ENCODE measurements around the gene SARDH. TPM values are rescaled to one million over a fixed set of nuclear protein-coding genes. Genes with fewer than 3 reads are reported as not detected.
A peak's percentile ranks its signal among the peaks of the same experiment; 100 is the strongest.

Gene SARDH
- total RNA-seq, 5 donors from 2014 or later (not counting 1 experiment from before 2014, with no cell fraction given), result 8.8 to 34.4 (median 23.8) TPM

DNA sequence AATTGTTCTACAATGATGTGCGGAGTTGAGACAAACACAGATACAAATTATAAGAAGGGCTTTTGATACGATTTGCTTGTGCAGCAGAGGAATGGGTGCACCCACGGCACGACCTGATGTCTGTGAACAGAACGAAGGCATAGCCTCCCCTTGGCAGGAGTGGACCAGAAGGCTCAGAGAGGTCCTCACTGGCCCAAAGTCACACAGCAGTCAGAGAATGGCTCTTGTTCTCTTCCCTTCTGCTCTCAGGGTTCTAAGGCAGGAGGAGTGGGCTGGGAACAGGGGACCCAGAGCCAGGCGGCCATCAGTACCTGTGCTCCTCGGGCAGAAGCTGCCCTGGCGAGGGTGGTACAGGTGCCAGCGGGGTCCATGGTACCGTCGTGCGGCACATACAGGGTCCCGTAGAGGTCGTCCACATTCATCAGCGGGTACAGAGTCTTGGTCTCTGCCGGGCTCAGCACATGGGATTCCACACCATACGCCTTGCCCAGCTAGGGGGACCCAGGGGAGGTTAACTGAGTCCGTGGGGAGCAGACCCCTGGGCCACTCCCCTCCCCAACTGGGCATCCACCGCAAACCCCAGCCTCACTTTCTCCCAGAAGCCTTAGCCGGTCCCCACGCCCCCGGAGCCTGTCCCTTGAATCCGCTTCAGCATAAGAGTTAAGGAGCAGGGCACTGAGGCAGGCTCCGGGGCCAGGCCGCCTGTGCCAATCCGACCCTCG lies 7.0 kb downstream of the SARDH start:
- no peaks in the 10 kb centered on the region for H3K36me3 ChIP-seq (ENCODE audit: control insufficient read depth in 2 of 2, extremely low read depth in 1 of 2, insufficient read depth in 1 of 2, low read length in 1 of 2)
- H3K27me3 Mint-ChIP-seq, result peaks cover 2 to 6% of the 10 kb centered on the region in 2 donors
- no peak overlapping the region for H3K27ac ChIP-seq (ENCODE audit: low read length)
- H3K27ac Mint-ChIP-seq, result no peak overlapping the region
- peak in 1 of 35 experiments; percentile 20 for DNase-seq
- H3K4me3 Mint-ChIP-seq, result no peak overlapping the region
- WGBS (ENCODE audit: insufficient coverage), result 93% methylated on average over 19 of the region's 27 CpGs
- peaks cover 7 to 10% (median 9%) of the 10 kb centered on the region in 3 donors for H3K4me1 Mint-ChIP-seq
- no peaks in the 10 kb centered on the region for H3K9me3 ChIP-seq
- H3K27me3 ChIP-seq (replicated peaks in 1 of 2; ENCODE audit: control insufficient read depth in 2 of 2, extremely low read depth in 1 of 2, insufficient read depth in 2 of 2, low read length in 1 of 2), result peaks cover 0 to 13% of the 10 kb centered on the region in 2 experiments
- H3K9me3 Mint-ChIP-seq, result no peaks in the 10 kb centered on the region
- H3K36me3 Mint-ChIP-seq, result no peaks in the 10 kb centered on the region
- CTCF ChIA-PET, result no interaction called here
- POLR2A ChIA-PET, result no interaction called here
- ATAC-seq (replicated peaks in 1 of 4), result no peak
- no peak overlapping the region for H3K4me3 ChIP-seq (ENCODE audit: control insufficient read depth in 1 of 2, extremely low read depth in 1 of 2, low read length in 1 of 2)
- peaks cover 5 to 12% of the 10 kb centered on the region in 2 experiments for H3K4me1 ChIP-seq (ENCODE audit: control insufficient read depth in 1 of 2, extremely low read depth in 1 of 2, insufficient read depth in 2 of 2, low read length in 2 of 2)

DNA sequence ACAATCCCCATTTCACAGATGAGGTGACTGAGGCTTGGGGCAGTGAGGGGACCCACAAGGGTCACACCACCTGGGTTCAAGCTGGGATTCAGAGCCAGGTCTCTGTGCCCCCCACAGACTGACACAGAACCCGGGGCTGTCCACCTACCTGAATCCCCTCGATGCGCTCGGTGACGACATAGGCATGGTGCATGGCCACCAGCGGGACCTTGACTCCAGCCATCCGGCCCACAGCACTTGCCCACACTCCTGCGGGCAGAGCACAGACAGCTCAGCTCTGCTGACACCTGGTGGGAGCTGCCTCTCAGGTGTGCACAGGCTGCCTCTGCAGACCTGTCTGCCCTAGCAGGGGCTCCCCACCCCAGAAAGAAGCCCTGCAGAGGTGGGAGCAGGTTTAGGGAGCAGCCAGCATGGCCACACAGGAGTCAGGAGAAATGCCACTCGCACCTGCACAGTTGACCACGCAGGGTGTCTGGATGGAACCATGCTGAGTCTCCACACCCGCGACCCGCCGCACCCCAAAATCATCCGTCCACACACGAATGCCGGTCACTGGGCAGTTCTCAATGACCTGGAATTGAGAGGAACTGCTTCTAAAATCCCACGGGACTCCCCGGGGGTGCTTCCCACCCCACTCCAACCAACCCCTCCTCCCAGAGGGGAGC lies 8.4 kb downstream of the SARDH start:
- no peaks in the 10 kb centered on the region for H3K36me3 Mint-ChIP-seq
- no peak overlapping the region for H3K4me3 ChIP-seq (ENCODE audit: control insufficient read depth in 1 of 2, extremely low read depth in 1 of 2, low read length in 1 of 2)
- peaks cover 7 to 9% (median 9%) of the 10 kb centered on the region in 3 donors for H3K4me1 Mint-ChIP-seq
- ATAC-seq (replicated peaks in 1 of 4) (no peak), DNase-seq (peak in 1 of 35 experiments; percentile 22)
- no peak overlapping the region for H3K27ac ChIP-seq (ENCODE audit: low read length)
- WGBS (ENCODE audit: insufficient coverage), result 90% methylated on average over 18 of the region's 19 CpGs
- H3K4me3 Mint-ChIP-seq, result no peak overlapping the region
- H3K9me3 Mint-ChIP-seq, result no peaks in the 10 kb centered on the region
- peaks cover 5 to 12% of the 10 kb centered on the region in 2 experiments for H3K4me1 ChIP-seq (ENCODE audit: control insufficient read depth in 1 of 2, extremely low read depth in 1 of 2, insufficient read depth in 2 of 2, low read length in 2 of 2)
- no peaks in the 10 kb centered on the region for H3K9me3 ChIP-seq
- H3K27ac Mint-ChIP-seq, result no peak overlapping the region
- ChIA-PET CTCF (no interaction called here), POLR2A (no interaction called here)
- no peaks in the 10 kb centered on the region for H3K36me3 ChIP-seq (ENCODE audit: control insufficient read depth in 2 of 2, extremely low read depth in 1 of 2, insufficient read depth in 1 of 2, low read length in 1 of 2)
- peaks cover 0 to 13% of the 10 kb centered on the region in 2 experiments for H3K27me3 ChIP-seq (replicated peaks in 1 of 2; ENCODE audit: control insufficient read depth in 2 of 2, extremely low read depth in 1 of 2, insufficient read depth in 2 of 2, low read length in 1 of 2)
- H3K27me3 Mint-ChIP-seq, result peaks cover 2 to 6% of the 10 kb centered on the region in 2 donors

DNA sequence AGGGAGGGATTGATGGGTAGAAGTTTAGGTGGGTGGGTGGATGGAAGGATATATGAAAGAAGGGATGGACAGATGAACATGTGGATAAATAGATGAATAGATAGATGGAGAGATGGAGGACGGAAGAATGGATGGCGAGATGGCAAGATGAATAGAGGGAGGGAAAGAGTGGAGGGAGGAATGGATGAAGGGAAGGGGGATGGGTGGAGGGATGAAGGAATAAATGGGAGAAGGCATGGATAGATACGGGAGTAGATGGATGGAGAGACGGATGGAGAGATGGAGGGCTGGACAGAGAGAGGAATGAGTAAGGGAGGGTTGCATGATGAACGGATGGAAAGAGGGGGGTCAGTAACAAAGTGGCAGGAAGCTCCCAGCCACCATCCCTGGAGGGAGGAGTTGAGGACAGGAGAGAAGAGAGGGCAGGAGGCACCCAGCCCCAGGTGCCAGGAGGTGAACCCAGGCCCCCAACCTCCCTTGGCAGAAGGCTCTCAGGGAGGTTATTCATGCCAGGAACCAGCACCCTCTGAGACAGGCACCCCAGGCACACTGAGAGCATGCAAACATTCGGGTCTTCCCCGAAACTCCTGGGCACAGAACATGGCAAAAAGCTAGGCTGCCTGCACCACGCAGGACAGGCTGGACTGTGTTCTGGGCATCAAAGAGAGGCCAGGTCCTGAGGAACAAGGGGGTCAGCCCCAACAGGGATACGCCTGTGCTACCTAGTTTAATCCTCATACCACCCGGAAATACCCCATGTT lies 9.1 kb downstream of the SARDH start:
- Histone ChIP-seq H3K9me3 (no peaks in the 10 kb centered on the region), H3K36me3 (ENCODE audit: control insufficient read depth in 2 of 2, extremely low read depth in 1 of 2, insufficient read depth in 1 of 2, low read length in 1 of 2) (no peaks in the 10 kb centered on the region), H3K27me3 (replicated peaks in 1 of 2; ENCODE audit: control insufficient read depth in 2 of 2, extremely low read depth in 1 of 2, insufficient read depth in 2 of 2, low read length in 1 of 2) (peaks cover 0 to 13% of the 10 kb centered on the region in 2 experiments), H3K27ac (ENCODE audit: low read length) (no peak overlapping the region), H3K4me3 (ENCODE audit: control insufficient read depth in 1 of 2, extremely low read depth in 1 of 2, low read length in 1 of 2) (no peak overlapping the region), H3K4me1 (ENCODE audit: control insufficient read depth in 1 of 2, extremely low read depth in 1 of 2, insufficient read depth in 2 of 2, low read length in 2 of 2) (peaks cover 5 to 12% of the 10 kb centered on the region in 2 experiments)
- no peaks in the 10 kb centered on the region for H3K9me3 Mint-ChIP-seq
- peaks cover 7 to 9% (median 9%) of the 10 kb centered on the region in 3 donors for H3K4me1 Mint-ChIP-seq
- ChIA-PET POLR2A (no interaction called here), CTCF (interaction anchor here in 1 of 2 donors (0.6 kb wide), 1 partner anchor 1870 kb away, joined by 3 read pairs; no protein-coding TSS in a partner anchor)
- ATAC-seq (replicated peaks in 1 of 4) (no peak), DNase-seq (peak in 1 of 35 experiments; percentile 10)
- H3K27me3 Mint-ChIP-seq, result peaks cover 2 to 6% of the 10 kb centered on the region in 2 donors
- no peak overlapping the region for H3K27ac Mint-ChIP-seq
- no peaks in the 10 kb centered on the region for H3K36me3 Mint-ChIP-seq
- 74% methylated on average over 8 of the region's 10 CpGs for WGBS (ENCODE audit: insufficient coverage)
- H3K4me3 Mint-ChIP-seq, result no peak overlapping the region

DNA sequence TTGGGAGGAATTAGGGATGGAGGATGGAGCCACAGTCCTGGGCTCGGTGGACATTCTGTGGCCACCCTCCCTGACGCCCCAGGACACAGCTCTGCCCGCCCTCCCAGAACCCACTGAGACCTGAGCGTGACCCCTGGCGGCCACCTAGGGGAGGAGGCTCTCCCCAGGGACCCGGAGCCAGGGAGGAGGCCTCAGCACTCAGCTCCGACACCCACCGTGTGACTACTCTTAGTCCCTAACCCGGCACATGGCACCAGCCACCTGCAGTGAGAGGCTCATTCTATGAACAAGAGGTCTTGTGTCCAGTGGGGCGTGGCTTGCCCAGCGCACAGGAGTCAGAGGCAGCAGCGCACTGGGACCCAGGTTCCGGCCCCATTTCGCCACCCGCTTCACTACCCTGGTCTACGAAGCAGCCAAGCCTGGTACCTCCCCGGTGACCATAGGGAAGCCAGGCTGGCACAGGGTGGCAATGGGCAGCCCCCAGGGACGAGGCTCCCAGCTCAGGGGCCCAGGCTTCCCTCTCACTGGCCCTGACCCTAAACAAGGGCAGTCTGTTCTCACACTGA lies 10.2 kb downstream of the SARDH start:
- peaks cover 7 to 9% (median 9%) of the 10 kb centered on the region in 3 donors for H3K4me1 Mint-ChIP-seq
- 87% methylated on average over 16 of the region's 18 CpGs for WGBS (ENCODE audit: insufficient coverage)
- DNase-seq, result peak in 2 of 35 experiments; percentile 1 to 9
- ChIA-PET POLR2A (no interaction called here), CTCF (no interaction called here)
- Histone ChIP-seq H3K4me1 (ENCODE audit: control insufficient read depth in 1 of 2, extremely low read depth in 1 of 2, insufficient read depth in 2 of 2, low read length in 2 of 2) (peaks cover 5 to 12% of the 10 kb centered on the region in 2 experiments), H3K27me3 (replicated peaks in 1 of 2; ENCODE audit: control insufficient read depth in 2 of 2, extremely low read depth in 1 of 2, insufficient read depth in 2 of 2, low read length in 1 of 2) (peaks cover 0 to 13% of the 10 kb centered on the region in 2 experiments), H3K4me3 (ENCODE audit: control insufficient read depth in 1 of 2, extremely low read depth in 1 of 2, low read length in 1 of 2) (no peak overlapping the region), H3K9me3 (no peaks in the 10 kb centered on the region), H3K36me3 (ENCODE audit: control insufficient read depth in 2 of 2, extremely low read depth in 1 of 2, insufficient read depth in 1 of 2, low read length in 1 of 2) (no peaks in the 10 kb centered on the region), H3K27ac (ENCODE audit: low read length) (no peak overlapping the region)
- H3K4me3 Mint-ChIP-seq, result no peak overlapping the region
- ATAC-seq (replicated peaks in 1 of 4), result no peak
- no peaks in the 10 kb centered on the region for H3K9me3 Mint-ChIP-seq
- H3K27ac Mint-ChIP-seq, result no peak overlapping the region
- peaks cover 2 to 6% of the 10 kb centered on the region in 2 donors for H3K27me3 Mint-ChIP-seq
- no peaks in the 10 kb centered on the region for H3K36me3 Mint-ChIP-seq

DNA sequence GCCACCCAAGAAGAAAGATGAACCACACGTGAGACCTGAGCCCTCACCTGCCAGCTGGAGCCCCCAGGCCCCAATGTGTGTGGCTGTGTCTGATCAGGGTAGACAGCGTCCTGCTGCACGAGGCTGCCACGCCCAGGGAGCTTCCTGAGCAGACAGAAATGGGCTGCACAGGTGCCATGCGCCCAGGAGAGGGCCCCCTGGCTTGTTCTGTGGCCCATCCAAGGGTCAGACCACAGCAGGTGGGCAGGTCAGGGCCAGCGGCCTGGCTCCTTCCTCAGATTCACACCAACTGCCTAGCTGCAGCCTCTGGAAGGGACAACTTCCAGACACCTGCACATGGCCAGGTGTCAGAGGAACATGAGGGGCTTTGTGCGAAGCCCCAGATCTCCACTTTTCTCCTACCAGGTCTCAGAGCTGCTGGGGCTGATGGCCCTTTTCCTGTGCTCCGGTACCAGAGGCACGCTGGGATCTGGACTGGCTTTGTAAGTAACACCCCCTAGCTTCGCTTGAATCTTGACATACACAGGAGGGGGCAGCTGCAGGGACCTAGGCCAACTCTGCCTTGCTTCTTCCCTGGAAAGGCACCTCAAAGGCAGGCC lies 10.8 kb downstream of the SARDH start:
- H3K27ac Mint-ChIP-seq, result no peak overlapping the region
- H3K9me3 Mint-ChIP-seq, result no peaks in the 10 kb centered on the region
- Histone ChIP-seq H3K27ac (ENCODE audit: low read length) (no peak overlapping the region), H3K36me3 (ENCODE audit: control insufficient read depth in 2 of 2, extremely low read depth in 1 of 2, insufficient read depth in 1 of 2, low read length in 1 of 2) (no peaks in the 10 kb centered on the region), H3K4me1 (ENCODE audit: control insufficient read depth in 1 of 2, extremely low read depth in 1 of 2, insufficient read depth in 2 of 2, low read length in 2 of 2) (peaks cover 5 to 12% of the 10 kb centered on the region in 2 experiments), H3K9me3 (no peaks in the 10 kb centered on the region), H3K27me3 (replicated peaks in 1 of 2; ENCODE audit: control insufficient read depth in 2 of 2, extremely low read depth in 1 of 2, insufficient read depth in 2 of 2, low read length in 1 of 2) (peaks cover 0 to 13% of the 10 kb centered on the region in 2 experiments), H3K4me3 (ENCODE audit: control insufficient read depth in 1 of 2, extremely low read depth in 1 of 2, low read length in 1 of 2) (no peak overlapping the region)
- POLR2A ChIA-PET, result no interaction called here
- ATAC-seq (replicated peaks in 1 of 4) (peak in 1 of 4 experiments; percentile 18), DNase-seq (peak in 5 of 35 experiments; percentile 1 to 33 (median 27))
- no peak overlapping the region for H3K4me3 Mint-ChIP-seq
- H3K36me3 Mint-ChIP-seq, result no peaks in the 10 kb centered on the region
- CTCF ChIA-PET, result interaction anchor here in 1 of 2 donors (0.6 to 1.2 kb wide), 2 partner anchors 44 to 1741 kb away, joined by 3 to 4 read pairs; no protein-coding TSS in a partner anchor
- WGBS (ENCODE audit: insufficient coverage), result 47% methylated on average over 7 of the region's 10 CpGs
- peaks cover 4 to 6% of the 10 kb centered on the region in 2 donors for H3K27me3 Mint-ChIP-seq
- H3K4me1 Mint-ChIP-seq, result peaks cover 7 to 9% (median 9%) of the 10 kb centered on the region in 3 donors
